Ishikawa (cell line): ENCODE measurements around the gene NSUN2.
A peak's percentile ranks its signal among the peaks of the same experiment; 100 is the strongest.

Experiments used
- CREB1 ChIP-seq: IDR thresholded peaks from 2 replicates; pipeline ENCODE4 v1.6.1; 2012; ENCODE audit warnings: low read depth
- MAX ChIP-seq: IDR thresholded peaks from 2 replicates; pipeline ENCODE4 v1.6.1; 2012
- TCF12 ChIP-seq: IDR thresholded peaks from 2 replicates; pipeline ENCODE4 v1.6.1; 2012; ENCODE audit warnings: low read depth
- ZBTB7A ChIP-seq: IDR thresholded peaks from 2 replicates; pipeline ENCODE4 v1.6.1; 2012; ENCODE audit warnings: low read depth

- TF ChIP-seq TCF12 (0 out of 2 replicates have a peak, but pooled peaks have one; percentile 20), MAX (peak; percentile 74), CREB1 (no peak), ZBTB7A (peak; percentile 84)
Measured at GRCh38 chr5:6633469-6634245, 813 bp upstream of the NSUN2 start.
